Measurements from ENCODE around the gene RNF32. TPM values are rescaled to one million over a fixed set of nuclear protein-coding genes. Genes with fewer than 3 reads are reported as not detected.

RNF32 gene
- total and polyA plus RNA-seq, 12 donors = 0.21 to 1.00 (median 0.39) TPM; not detected in 3

- no peaks in the 10 kb centered on the region for H3K27me3 ChIP-seq
- H3K9me3 ChIP-seq = no peaks in the 10 kb centered on the region
- no peak overlapping the region for H3K4me3 ChIP-seq
- H3K27ac ChIP-seq = no peak overlapping the region
- ATAC-seq = no peak
- no peak for DNase-seq
- 86 to 87% methylated on average over 5 of the region's 5 CpGs for WGBS, 2 donors
- intact Hi-C loops (cut with DNase I) = no loop called here
- H3K36me3 ChIP-seq = peaks cover 0 to 45% (median 0%) of the 10 kb centered on the region in 9 donors
- no peaks in the 10 kb centered on the region for H3K4me1 ChIP-seq
- TF ChIP-seq CTCF (IDR thresholded peaks at IDR 0.05) = no peak
These were observed 84.5 kb downstream of the RNF32 start for GRCh38 chr7:156725073-156725472.

- intact Hi-C loops (cut with DNase I) = no loop called here
- no peak for TF ChIP-seq CTCF (IDR thresholded peaks at IDR 0.05)
- Histone ChIP-seq H3K4me3 (no peak overlapping the region), H3K36me3 (peaks cover 0 to 45% (median 0%) of the 10 kb centered on the region in 9 donors), H3K27ac (no peak overlapping the region), H3K9me3 (no peaks in the 10 kb centered on the region), H3K27me3 (no peaks in the 10 kb centered on the region), H3K4me1 (no peaks in the 10 kb centered on the region)
- ATAC-seq (no peak), DNase-seq (no peak)
These were observed 85.4 kb downstream of the RNF32 start for GRCh38 chr7:156725936-156726335.

Data from heart right ventricle (tissue), 16 donors.